KMS-11 (cell line): ENCODE results near the gene MYO3B.

Source experiments
- H2AFZ ChIP-seq: fragments of 200-600 bp; sonication (generic); 2 replicates; pipeline ENCODE4 v1.6.1; 2016; ENCODE audit warnings: antibody characterized with exemption, mixed run types, low read depth
- H3K27ac ChIP-seq: fragments of 200-600 bp; sonication (generic); 2 replicates; pipeline ENCODE4 v1.6.1; 2016; ENCODE audit warnings: mild to moderate bottlenecking, mixed run types
- H3K27me3 ChIP-seq: fragments of 200-600 bp; sonication (generic); 2 replicates; pipeline ENCODE4 v1.6.1; 2017; ENCODE audit warnings: mild to moderate bottlenecking, low read depth, mixed run types, moderate library complexity; ENCODE audit not compliant: insufficient read depth
- H3K36me3 ChIP-seq: fragments of 200-600 bp; sonication (generic); 2 replicates; pipeline ENCODE4 v1.6.1; 2017; ENCODE audit warnings: mild to moderate bottlenecking, mixed run types; ENCODE audit not compliant: insufficient read depth
- H3K4me1 ChIP-seq: fragments of 200-600 bp; sonication (generic); 2 replicates; pipeline ENCODE4 v1.6.1; 2016; ENCODE audit warnings: mild to moderate bottlenecking, low read depth, mixed run types; ENCODE audit not compliant: poor library complexity, severe bottlenecking
- H3K4me2 ChIP-seq: fragments of 200-600 bp; sonication (generic); 2 replicates; pipeline ENCODE4 v1.7.0; 2016; ENCODE audit warnings: mild to moderate bottlenecking, mixed run types
- H3K4me3 ChIP-seq: fragments of 200-600 bp; sonication (generic); IDR thresholded peaks from 2 replicates; pipeline ENCODE4 v1.6.1; 2017; ENCODE audit warnings: low read depth, low read length, mixed read lengths; ENCODE audit not compliant: insufficient read depth
- H3K79me2 ChIP-seq: fragments of 200-600 bp; sonication (generic); 2 replicates; pipeline ENCODE4 v1.6.1; 2016; ENCODE audit warnings: low read depth, mixed run types; ENCODE audit not compliant: insufficient read depth
- H3K9ac ChIP-seq: fragments of 200-600 bp; sonication (generic); 2 replicates; pipeline ENCODE4 v1.6.1; 2016; ENCODE audit warnings: mild to moderate bottlenecking, mixed run types
- H4K20me1 ChIP-seq: fragments of 200-600 bp; sonication (generic); 2 replicates; pipeline ENCODE4 v1.6.1; 2016; ENCODE audit warnings: mild to moderate bottlenecking, mixed run types; ENCODE audit not compliant: insufficient read depth
- CTCF ChIP-seq: fragments of 200-600 bp; sonication (generic); conservative IDR thresholded peaks from 2 replicates; pipeline ENCODE4 v1.6.1; 2017; ENCODE audit warnings: low read depth, mild to moderate bottlenecking, antibody characterized with exemption, low read length, moderate library complexity, mixed read lengths

MYO3B gene

GRCh38 chr2:170238776-170239175, 60.8 kb downstream of the MYO3B start:
- no peak overlapping the region for H3K27ac ChIP-seq
- no peak for TF ChIP-seq CTCF
- H3K9ac ChIP-seq, result no peak overlapping the region
- H3K4me2 ChIP-seq, result no peak overlapping the region
- H3K4me1 ChIP-seq, result no peaks in the 10 kb centered on the region
- no peaks in the 10 kb centered on the region for H3K27me3 ChIP-seq
- no peak overlapping the region for H2AFZ ChIP-seq
- H3K4me3 ChIP-seq, result no peak overlapping the region
- H3K79me2 ChIP-seq, result no peaks in the 10 kb centered on the region
- no peaks in the 10 kb centered on the region for H4K20me1 ChIP-seq
- H3K36me3 ChIP-seq, result no peaks in the 10 kb centered on the region

GRCh38 chr2:170240629-170241028, 62.7 kb downstream of the MYO3B start:
- Histone ChIP-seq H3K4me3 (no peak overlapping the region), H3K4me1 (no peaks in the 10 kb centered on the region), H3K9ac (no peak overlapping the region), H3K79me2 (no peaks in the 10 kb centered on the region), H3K4me2 (no peak overlapping the region), H3K36me3 (no peaks in the 10 kb centered on the region), H2AFZ (no peak overlapping the region), H3K27me3 (no peaks in the 10 kb centered on the region), H4K20me1 (no peaks in the 10 kb centered on the region), H3K27ac (no peak overlapping the region)
- TF ChIP-seq CTCF, result no peak

- no peaks in the 10 kb centered on the region for H3K79me2 ChIP-seq
- H3K4me1 ChIP-seq, result no peaks in the 10 kb centered on the region
- H4K20me1 ChIP-seq, result no peaks in the 10 kb centered on the region
- H3K9ac ChIP-seq, result no peak overlapping the region
- no peak overlapping the region for H3K27ac ChIP-seq
- H3K27me3 ChIP-seq, result no peaks in the 10 kb centered on the region
- H2AFZ ChIP-seq, result no peak overlapping the region
- H3K4me3 ChIP-seq, result no peak overlapping the region
- H3K36me3 ChIP-seq, result no peaks in the 10 kb centered on the region
- no peak for TF ChIP-seq CTCF
- H3K4me2 ChIP-seq, result no peak overlapping the region
Measured at GRCh38 chr2:170241756-170242155, 63.8 kb downstream of the MYO3B start.

- no peaks in the 10 kb centered on the region for H3K4me1 ChIP-seq
- no peak overlapping the region for H3K27ac ChIP-seq
- no peak overlapping the region for H2AFZ ChIP-seq
- no peak overlapping the region for H3K4me3 ChIP-seq
- TF ChIP-seq CTCF, result no peak
- no peaks in the 10 kb centered on the region for H3K79me2 ChIP-seq
- H3K36me3 ChIP-seq, result no peaks in the 10 kb centered on the region
- no peaks in the 10 kb centered on the region for H4K20me1 ChIP-seq
- no peak overlapping the region for H3K4me2 ChIP-seq
- H3K9ac ChIP-seq, result no peak overlapping the region
- H3K27me3 ChIP-seq, result no peaks in the 10 kb centered on the region
Measured at GRCh38 chr2:170243118-170243837, 65.3 kb downstream of the MYO3B start.
